ENCODE measurements around the gene KDM4B. TPM values are rescaled to one million over a fixed set of nuclear protein-coding genes. Genes with fewer than 3 reads are reported as not detected.
"Not testable (repeated sequence)": the region's sequence is repeated elsewhere in the genome, so short reads cannot be mapped to it uniquely, and the experiment has no call there.

KDM4B gene
- total RNA-seq, 2 experiments from 2014 or later = 55.9 to 60.8 TPM

DNA sequence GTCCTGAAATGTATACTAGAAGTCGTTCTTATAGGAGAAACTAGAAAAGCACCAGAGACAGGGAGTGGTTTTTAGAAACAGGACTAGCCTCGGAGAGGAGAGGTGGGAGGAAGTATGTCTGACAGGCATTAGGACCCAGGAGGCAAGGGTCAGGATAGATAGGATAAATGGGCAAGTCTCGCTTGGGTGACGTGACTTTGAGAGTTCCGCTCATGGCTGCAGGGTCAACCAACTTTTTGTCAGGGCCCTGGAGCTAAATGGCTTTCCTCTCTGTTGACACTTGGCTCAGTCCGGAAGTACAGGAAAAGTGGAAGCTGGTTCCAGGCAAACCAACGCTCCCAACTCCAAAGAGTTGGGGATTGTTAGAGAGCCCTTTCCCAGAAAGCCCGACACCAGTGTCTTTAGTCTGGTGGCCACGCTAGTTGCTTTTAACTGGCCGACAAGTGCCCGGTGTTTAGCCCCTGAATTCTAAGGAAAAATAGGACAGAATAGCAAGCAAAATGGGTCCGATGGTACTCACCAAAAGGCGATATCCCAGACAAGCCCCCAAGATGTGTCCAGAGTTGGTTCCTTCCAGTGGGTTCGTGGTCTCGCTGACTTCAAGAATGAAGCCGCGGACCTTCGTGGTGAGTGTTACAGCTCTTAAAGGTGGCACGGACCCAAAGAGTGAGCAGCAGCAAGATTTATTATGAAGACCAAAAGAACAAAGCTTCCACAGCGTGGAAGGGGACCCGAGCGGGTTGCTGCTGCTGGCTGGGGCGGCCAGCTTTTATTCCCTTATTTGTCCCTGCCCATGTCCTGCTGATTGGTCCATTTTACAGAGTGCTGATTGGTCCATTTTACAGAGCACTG lies 196.2 kb downstream of the KDM4B start:
- DNase-seq; H3K4me3 Mint-ChIP-seq; H3K9me3 Mint-ChIP-seq; H3K27ac Mint-ChIP-seq; H3K4me1 Mint-ChIP-seq; H3K27me3 Mint-ChIP-seq; H3K36me3 Mint-ChIP-seq; POLR2A ChIA-PET; ATAC-seq (ENCODE audit: low read depth): not testable (repeated sequence)

- no peaks in the 10 kb centered on the region for H3K36me3 Mint-ChIP-seq
- H3K9me3 Mint-ChIP-seq = no peaks in the 10 kb centered on the region
- POLR2A ChIA-PET = no interaction called here
- no peak overlapping the region for H3K4me3 Mint-ChIP-seq
- H3K27me3 Mint-ChIP-seq = peaks cover 5% of the 10 kb centered on the region
- DNase-seq (no peak), ATAC-seq (ENCODE audit: low read depth) (no peak)
- no peaks in the 10 kb centered on the region for H3K4me1 Mint-ChIP-seq
- H3K27ac Mint-ChIP-seq = no peak overlapping the region
Observed at GRCh38 chr19:5165697-5166019, 196.7 kb downstream of the KDM4B start.

DNA sequence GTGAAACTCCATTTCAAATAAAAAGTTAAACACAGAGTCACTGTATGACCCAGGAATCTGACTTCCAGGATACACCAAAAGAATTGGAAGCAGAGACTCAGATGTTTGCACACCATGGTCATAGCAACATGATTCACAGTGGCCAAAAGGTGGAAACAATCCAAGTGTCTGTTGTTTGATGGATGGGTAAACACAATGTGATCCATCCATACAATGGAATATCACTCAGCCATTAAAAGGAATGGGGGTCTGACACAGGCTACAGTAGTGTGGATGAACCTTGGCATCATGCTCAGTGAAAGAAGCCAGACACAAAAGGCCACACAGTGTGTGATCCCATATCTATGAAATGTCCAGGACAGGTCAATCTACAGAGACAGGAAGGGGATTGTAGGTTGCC lies 197.3 kb downstream of the KDM4B start:
- no peaks in the 10 kb centered on the region for H3K36me3 Mint-ChIP-seq
- peaks cover 5% of the 10 kb centered on the region for H3K27me3 Mint-ChIP-seq
- ATAC-seq (ENCODE audit: low read depth) (no peak), DNase-seq (no peak)
- no peaks in the 10 kb centered on the region for H3K4me1 Mint-ChIP-seq
- H3K27ac Mint-ChIP-seq = no peak overlapping the region
- no peak overlapping the region for H3K4me3 Mint-ChIP-seq
- no peaks in the 10 kb centered on the region for H3K9me3 Mint-ChIP-seq
- POLR2A ChIA-PET = no interaction called here

DNA sequence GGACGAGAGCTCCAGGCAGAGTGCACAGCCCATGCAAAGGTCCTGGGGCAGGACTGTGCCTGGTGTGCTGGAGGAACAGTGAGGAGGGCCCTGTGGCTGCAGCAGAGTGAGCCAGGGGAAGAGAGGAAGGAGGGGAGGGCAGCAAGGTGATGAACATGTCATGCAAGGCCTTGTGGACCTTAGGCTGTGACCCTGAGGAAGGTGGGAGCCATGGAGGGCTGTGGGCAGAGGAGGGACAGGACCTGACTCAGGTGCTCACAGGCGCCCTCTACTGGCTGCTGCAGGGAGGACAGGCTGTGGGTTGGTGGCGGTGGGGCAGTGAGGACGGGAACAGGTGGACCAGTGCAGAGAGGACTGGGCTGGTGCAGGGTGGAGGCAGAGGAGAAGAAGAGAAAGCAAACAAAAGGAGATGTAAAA lies 201.4 kb downstream of the KDM4B start:
- POLR2A ChIA-PET = no interaction called here
- Mint-ChIP-seq H3K27ac (no peak overlapping the region), H3K4me1 (no peaks in the 10 kb centered on the region), H3K36me3 (no peaks in the 10 kb centered on the region), H3K4me3 (no peak overlapping the region), H3K27me3 (peaks cover 2% of the 10 kb centered on the region), H3K9me3 (no peaks in the 10 kb centered on the region)
- DNase-seq (peak; percentile 73), ATAC-seq (ENCODE audit: low read depth) (no peak)

DNA sequence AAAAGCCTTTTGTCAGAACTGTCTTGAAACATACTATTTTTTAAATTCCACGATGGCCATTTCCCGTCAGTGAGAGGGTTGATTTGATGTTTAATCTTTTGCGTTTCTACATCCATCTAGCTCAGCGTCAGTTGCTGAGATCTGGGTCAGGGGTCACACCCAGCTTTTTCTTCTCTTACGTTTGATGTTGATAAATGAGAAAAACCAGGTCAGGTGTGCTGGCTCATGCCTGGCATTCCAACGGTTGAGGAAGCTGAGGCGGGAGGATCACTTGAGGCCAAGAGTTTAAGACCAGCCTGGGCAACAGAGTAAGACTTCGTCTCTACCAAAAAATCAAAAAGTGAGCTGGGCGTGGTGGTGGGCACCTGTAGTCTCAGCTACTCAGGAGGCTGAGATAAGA lies 202.8 kb downstream of the KDM4B start:
- no peak for ATAC-seq (ENCODE audit: low read depth)
- no peak overlapping the region for H3K4me3 Mint-ChIP-seq
- DNase-seq = no peak
- H3K4me1 Mint-ChIP-seq = no peaks in the 10 kb centered on the region
- peaks cover 2% of the 10 kb centered on the region for H3K27me3 Mint-ChIP-seq
- POLR2A ChIA-PET = no interaction called here
- H3K9me3 Mint-ChIP-seq = no peaks in the 10 kb centered on the region
- no peak overlapping the region for H3K27ac Mint-ChIP-seq
- H3K36me3 Mint-ChIP-seq = no peaks in the 10 kb centered on the region

GRCh38 chr19:5172859-5173630 lies 204.1 kb downstream of the KDM4B start:
- Mint-ChIP-seq H3K36me3 (no peaks in the 10 kb centered on the region), H3K27me3 (peaks cover 2% of the 10 kb centered on the region), H3K4me3 (no peak overlapping the region), H3K9me3 (no peaks in the 10 kb centered on the region), H3K4me1 (no peaks in the 10 kb centered on the region), H3K27ac (no peak overlapping the region)
- DNase-seq = no peak
- ATAC-seq (ENCODE audit: low read depth) = no peak
- POLR2A ChIA-PET = no interaction called here

DNA sequence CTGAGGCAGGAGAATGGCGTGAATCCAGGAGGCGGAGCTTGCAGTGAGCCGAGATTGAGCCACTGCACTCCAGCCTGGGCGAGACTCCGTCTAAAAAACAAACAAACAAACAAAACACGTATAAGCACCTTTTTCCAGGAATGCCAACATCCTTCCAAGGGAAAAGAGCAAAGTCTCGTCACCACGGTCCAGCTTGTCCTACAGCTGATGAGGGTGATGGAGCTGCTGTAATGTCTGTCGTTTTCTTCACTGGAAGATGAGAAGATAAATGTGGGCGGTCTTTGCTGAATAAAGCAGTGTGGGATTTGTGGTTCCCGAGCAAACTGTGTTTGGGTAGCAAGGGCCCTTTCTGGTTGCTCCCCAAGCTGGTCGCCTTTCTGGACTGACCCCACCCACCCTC lies 205.1 kb downstream of the KDM4B start:
- Mint-ChIP-seq H3K27ac (no peak overlapping the region), H3K4me3 (no peak overlapping the region), H3K27me3 (peaks cover 2% of the 10 kb centered on the region), H3K4me1 (no peaks in the 10 kb centered on the region), H3K9me3 (no peaks in the 10 kb centered on the region), H3K36me3 (no peaks in the 10 kb centered on the region)
- POLR2A ChIA-PET = no interaction called here
- ATAC-seq (ENCODE audit: low read depth) = no peak
- no peak for DNase-seq

DNA sequence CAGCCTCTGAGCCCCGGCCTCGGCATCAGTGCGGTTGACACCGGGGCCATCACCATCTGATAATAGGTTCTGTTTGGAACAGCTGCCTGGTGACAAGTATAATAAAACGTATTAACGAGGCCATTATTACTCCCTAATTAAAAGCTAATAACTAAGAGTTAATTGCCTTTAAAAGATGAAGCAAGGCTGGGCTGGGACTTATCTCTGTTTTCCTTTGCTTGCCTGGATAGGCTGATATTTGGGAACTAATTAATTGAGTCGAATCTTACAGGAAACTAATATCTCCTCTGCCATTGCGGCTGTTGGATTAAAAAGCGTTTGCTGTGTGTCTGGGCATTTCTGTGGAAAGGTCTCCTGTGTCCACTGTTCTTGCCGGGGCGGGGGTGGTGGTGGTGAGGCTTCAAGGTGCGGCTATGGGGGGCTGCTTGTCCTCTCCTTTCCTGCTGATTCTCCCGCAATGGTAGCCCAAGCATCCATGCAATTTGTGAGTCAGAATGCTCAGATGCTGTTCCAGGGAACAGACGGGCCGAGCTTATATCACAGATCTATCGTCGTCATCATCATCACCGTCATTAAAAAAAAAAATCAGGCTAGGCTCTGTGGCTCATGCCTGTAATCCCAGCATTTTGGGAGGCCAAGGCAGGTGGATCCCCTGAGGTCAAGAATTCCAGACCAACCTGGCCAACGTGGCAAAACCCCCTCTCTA lies 209.0 kb downstream of the KDM4B start:
- H3K4me1 Mint-ChIP-seq = no peaks in the 10 kb centered on the region
- no peak for DNase-seq
- no peak overlapping the region for H3K4me3 Mint-ChIP-seq
- no peaks in the 10 kb centered on the region for H3K9me3 Mint-ChIP-seq
- ATAC-seq (ENCODE audit: low read depth) = no peak
- H3K27ac Mint-ChIP-seq = no peak overlapping the region
- H3K27me3 Mint-ChIP-seq = peaks cover 2% of the 10 kb centered on the region
- POLR2A ChIA-PET = no interaction called here
- no peaks in the 10 kb centered on the region for H3K36me3 Mint-ChIP-seq

DNA sequence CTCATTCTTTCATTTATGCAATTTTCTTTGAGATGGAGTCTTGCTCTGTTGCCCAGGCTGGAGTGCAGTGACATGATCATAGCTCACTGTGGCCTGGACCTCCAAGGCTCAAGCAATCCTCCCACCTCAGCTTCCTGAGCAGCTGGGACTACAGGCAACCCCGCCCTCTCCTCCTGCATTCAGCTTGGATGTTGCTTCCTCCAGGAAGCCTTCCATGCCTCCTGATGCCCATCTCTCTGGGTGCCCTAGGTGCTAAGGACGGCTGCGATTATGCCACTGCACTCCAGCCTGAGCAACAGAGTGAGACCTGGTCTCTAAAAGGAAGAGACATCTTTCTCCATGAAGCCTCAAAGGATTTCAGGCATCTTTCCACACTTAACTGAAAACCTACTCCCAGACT lies 209.9 kb downstream of the KDM4B start:
- no peaks in the 10 kb centered on the region for H3K4me1 Mint-ChIP-seq
- H3K27ac Mint-ChIP-seq = no peak overlapping the region

DNA sequence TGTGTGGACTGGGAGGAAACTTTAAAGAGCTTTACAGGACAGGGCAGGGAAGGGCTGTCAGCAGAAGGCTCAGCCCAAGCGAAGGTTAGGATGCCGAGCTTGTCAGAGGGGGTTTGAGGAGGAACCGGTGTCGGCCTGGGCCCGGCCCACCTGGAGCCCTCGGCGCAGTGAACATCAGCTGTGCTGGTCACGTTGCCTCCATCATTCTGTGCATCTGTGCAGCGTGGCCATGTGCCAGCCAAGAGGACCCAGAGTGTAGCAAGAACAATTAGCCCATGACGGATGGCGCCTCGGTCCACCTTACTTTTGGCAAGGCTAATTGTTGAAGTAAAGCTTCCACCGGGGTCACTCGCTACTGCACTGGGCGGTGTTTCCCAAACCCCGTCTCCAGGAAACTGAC lies 210.3 kb downstream of the KDM4B start:
- Mint-ChIP-seq H3K4me1 (no peaks in the 10 kb centered on the region), H3K36me3 (no peaks in the 10 kb centered on the region), H3K4me3 (no peak overlapping the region), H3K9me3 (no peaks in the 10 kb centered on the region), H3K27me3 (peaks cover 2% of the 10 kb centered on the region), H3K27ac (no peak overlapping the region)
- POLR2A ChIA-PET = no interaction called here
- no peak for ATAC-seq (ENCODE audit: low read depth)
- no peak for DNase-seq

More for the DNA sequence above, 209.9 kb downstream of the KDM4B start:
- Mint-ChIP-seq H3K9me3 (no peaks in the 10 kb centered on the region), H3K27me3 (peaks cover 2% of the 10 kb centered on the region), H3K4me3 (no peak overlapping the region), H3K36me3 (no peaks in the 10 kb centered on the region)
- no peak for DNase-seq
- POLR2A ChIA-PET = no interaction called here
- ATAC-seq (ENCODE audit: low read depth) = no peak

GRCh38 chr19:5181329-5181728 lies 212.4 kb downstream of the KDM4B start:
- POLR2A ChIA-PET = no interaction called here
- Mint-ChIP-seq H3K36me3 (no peaks in the 10 kb centered on the region), H3K4me1 (no peaks in the 10 kb centered on the region), H3K9me3 (no peaks in the 10 kb centered on the region), H3K27ac (no peak overlapping the region), H3K27me3 (peaks cover 2% of the 10 kb centered on the region), H3K4me3 (no peak overlapping the region)
- ATAC-seq (ENCODE audit: low read depth) = no peak
- no peak for DNase-seq

GRCh38 chr19:5182751-5183150 lies 213.8 kb downstream of the KDM4B start:
- no peaks in the 10 kb centered on the region for H3K27me3 Mint-ChIP-seq
- H3K4me3 Mint-ChIP-seq = no peak overlapping the region
- POLR2A ChIA-PET = no interaction called here
- H3K4me1 Mint-ChIP-seq = no peaks in the 10 kb centered on the region
- no peak overlapping the region for H3K27ac Mint-ChIP-seq
- no peak for DNase-seq
- ATAC-seq (ENCODE audit: low read depth) = no peak
- H3K36me3 Mint-ChIP-seq = no peaks in the 10 kb centered on the region
- H3K9me3 Mint-ChIP-seq = no peaks in the 10 kb centered on the region

- ATAC-seq (ENCODE audit: low read depth) (no peak), DNase-seq (no peak)
- Mint-ChIP-seq H3K27me3 (peaks cover 5% of the 10 kb centered on the region), H3K36me3 (no peaks in the 10 kb centered on the region), H3K4me1 (no peaks in the 10 kb centered on the region), H3K27ac (no peak overlapping the region), H3K4me3 (no peak overlapping the region), H3K9me3 (no peaks in the 10 kb centered on the region)
- POLR2A ChIA-PET = no interaction called here
Observed at GRCh38 chr19:5183616-5184015, 214.7 kb downstream of the KDM4B start.

GRCh38 chr19:5184930-5185329 lies 216.0 kb downstream of the KDM4B start:
- no peak overlapping the region for H3K27ac Mint-ChIP-seq
- DNase-seq (no peak), ATAC-seq (ENCODE audit: low read depth) (no peak)
- H3K27me3 Mint-ChIP-seq = peaks cover 8% of the 10 kb centered on the region
- H3K4me1 Mint-ChIP-seq = no peaks in the 10 kb centered on the region
- no peaks in the 10 kb centered on the region for H3K9me3 Mint-ChIP-seq
- H3K4me3 Mint-ChIP-seq = no peak overlapping the region
- POLR2A ChIA-PET = no interaction called here
- no peaks in the 10 kb centered on the region for H3K36me3 Mint-ChIP-seq
